Measurements from ENCODE around the gene STIM1. TPM values are rescaled to one million over a fixed set of nuclear protein-coding genes. Genes with fewer than 3 reads are reported as not detected.
A peak's percentile ranks its signal among the peaks of the same experiment; 100 is the strongest.
"Not testable (repeated sequence)": the region's sequence is repeated elsewhere in the genome, so short reads cannot be mapped to it uniquely, and the experiment has no call there.

STIM1 gene
- total RNA-seq, 2 experiments from 2014 or later: 55.9 to 61.1 TPM

GRCh38 chr11:3855808-3856491, 486 bp downstream of the STIM1 start:
- ChIA-PET POLR2A (interaction anchor here (0.7 to 4.2 kb wide), 12 partner anchors 9 to 216 kb away, joined by 3 to 124 read pairs (median 11); partner anchors contain the start of gene RHOG), CTCF (interaction anchor here (0.5 to 23.7 kb wide), 34 partner anchors 10 to 241 kb away, joined by 3 to 756 read pairs (median 16); partner anchors contain the start of genes NUP98 and RHOG)
- no peaks in the 10 kb centered on the region for H3K9me3 Mint-ChIP-seq

GRCh38 chr11:3856856-3857553, 1.5 kb downstream of the STIM1 start:
- DNase-seq: no peak
- Mint-ChIP-seq H3K4me3 (peak overlapping the region; percentile 81), H3K27me3 (no peaks in the 10 kb centered on the region), H3K36me3 (peaks cover 4% of the 10 kb centered on the region), H3K27ac (peak overlapping the region; percentile 90), H3K9me3 (no peaks in the 10 kb centered on the region), H3K4me1 (ENCODE audit: low read depth) (peaks cover 71% of the 10 kb centered on the region)
- ChIA-PET POLR2A (interaction anchor here (0.6 to 4.2 kb wide), 6 partner anchors 14 to 90 kb away, joined by 3 to 124 read pairs (median 12); partner anchors contain the start of gene RHOG), CTCF (interaction anchor here (0.5 to 23.7 kb wide), 12 partner anchors 8 to 215 kb away, joined by 3 to 756 read pairs (median 16); no protein-coding TSS in a partner anchor)
- intact Hi-C loops (cut with micrococcal nuclease): no loop called here

More at GRCh38 chr11:3855808-3856491, 486 bp downstream of the STIM1 start:
- peak; percentile 72 for DNase-seq
- intact Hi-C loops (cut with micrococcal nuclease): loop anchor here (1.0 to 2.0 kb wide), 3 partner anchors 15 to 99 kb away; no protein-coding TSS in a partner anchor
- H3K4me1 Mint-ChIP-seq (ENCODE audit: low read depth): peaks cover 61% of the 10 kb centered on the region
- peak overlapping the region; percentile 90 for H3K27ac Mint-ChIP-seq
- H3K27me3 Mint-ChIP-seq: no peaks in the 10 kb centered on the region
- peaks cover 4% of the 10 kb centered on the region for H3K36me3 Mint-ChIP-seq
- H3K4me3 Mint-ChIP-seq: peak overlapping the region; percentile 81

GRCh38 chr11:3857628-3858027, 2.2 kb downstream of the STIM1 start:
- DNase-seq: peak; percentile 26
- Mint-ChIP-seq H3K9me3 (no peaks in the 10 kb centered on the region), H3K4me1 (ENCODE audit: low read depth) (peaks cover 73% of the 10 kb centered on the region), H3K4me3 (peak overlapping the region; percentile 81), H3K27ac (peak overlapping the region; percentile 90), H3K36me3 (peaks cover 4% of the 10 kb centered on the region), H3K27me3 (no peaks in the 10 kb centered on the region)
- ChIA-PET POLR2A (interaction anchor here (1.8 kb wide), 1 partner anchor 17 kb away, joined by 10 read pairs; the partner anchor contains the start of gene RHOG), CTCF (interaction anchor here (1.1 to 5.1 kb wide), 6 partner anchors 8 to 215 kb away, joined by 3 to 24 read pairs (median 5); no protein-coding TSS in a partner anchor)
- intact Hi-C loops (cut with micrococcal nuclease): no loop called here

- intact Hi-C loops (cut with micrococcal nuclease): loop anchor here (1.0 kb wide), 2 partner anchors 8 to 88 kb away; no protein-coding TSS in a partner anchor
- H3K4me1 Mint-ChIP-seq (ENCODE audit: low read depth): peaks cover 64% of the 10 kb centered on the region
- ChIA-PET POLR2A (interaction anchor here (1.1 kb wide), 1 partner anchor 18 kb away, joined by 3 read pairs; the partner anchor contains the start of gene RHOG), CTCF (interaction anchor here (0.7 to 5.1 kb wide), 5 partner anchors 10 to 213 kb away, joined by 3 to 25 read pairs (median 4); no protein-coding TSS in a partner anchor)
- no peaks in the 10 kb centered on the region for H3K9me3 Mint-ChIP-seq
- peaks cover 6% of the 10 kb centered on the region for H3K36me3 Mint-ChIP-seq
- peak overlapping the region; percentile 81 for H3K4me3 Mint-ChIP-seq
- peak; percentile 47 for DNase-seq
- peak overlapping the region; percentile 90 for H3K27ac Mint-ChIP-seq
- H3K27me3 Mint-ChIP-seq: no peaks in the 10 kb centered on the region
Measured at GRCh38 chr11:3859373-3859881, 4.0 kb downstream of the STIM1 start.

- intact Hi-C loops (cut with micrococcal nuclease): loop anchor here (1.0 to 2.0 kb wide), 2 partner anchors 18 to 45 kb away; no protein-coding TSS in a partner anchor
- Mint-ChIP-seq H3K36me3 (peaks cover 6% of the 10 kb centered on the region), H3K9me3 (no peaks in the 10 kb centered on the region), H3K27ac (peak overlapping the region; percentile 90), H3K4me3 (peak overlapping the region; percentile 66), H3K4me1 (ENCODE audit: low read depth) (peaks cover 70% of the 10 kb centered on the region), H3K27me3 (no peaks in the 10 kb centered on the region)
- POLR2A ChIA-PET: interaction anchor here (0.7 to 1.1 kb wide), 3 partner anchors 19 to 196 kb away, joined by 3 read pairs; partner anchors contain the start of gene RHOG
- CTCF ChIA-PET: interaction anchor here (1.0 to 5.1 kb wide), 5 partner anchors 11 to 212 kb away, joined by 3 to 25 read pairs (median 4); no protein-coding TSS in a partner anchor
- DNase-seq: peak; percentile 69
Measured at GRCh38 chr11:3860375-3860774, 4.9 kb downstream of the STIM1 start.

GRCh38 chr11:3860898-3861393, 5.5 kb downstream of the STIM1 start:
- POLR2A ChIA-PET: interaction anchor here (0.7 to 0.9 kb wide), 3 partner anchors 18 to 195 kb away, joined by 3 read pairs; partner anchors contain the start of gene RHOG
- H3K36me3 Mint-ChIP-seq, H3K27me3 Mint-ChIP-seq, H3K9me3 Mint-ChIP-seq: not testable (repeated sequence)
- CTCF ChIA-PET: interaction anchor here (0.8 to 5.1 kb wide), 7 partner anchors 10 to 211 kb away, joined by 3 to 25 read pairs (median 4); no protein-coding TSS in a partner anchor
- peak overlapping the region; percentile 66 for H3K4me3 Mint-ChIP-seq
- intact Hi-C loops (cut with micrococcal nuclease): loop anchor here (1.0 to 2.0 kb wide), 2 partner anchors 18 to 44 kb away; no protein-coding TSS in a partner anchor
- peak overlapping the region; percentile 90 for H3K27ac Mint-ChIP-seq
- H3K4me1 Mint-ChIP-seq (ENCODE audit: low read depth): peaks cover 76% of the 10 kb centered on the region
- DNase-seq: peak; percentile 58

- H3K4me3 Mint-ChIP-seq: peak overlapping the region; percentile 45
- intact Hi-C loops (cut with micrococcal nuclease): loop anchor here (2.0 kb wide), 1 partner anchor 17 kb away; no protein-coding TSS in a partner anchor
- peak overlapping the region; percentile 90 for H3K27ac Mint-ChIP-seq
- ChIA-PET CTCF (interaction anchor here (1.3 to 5.1 kb wide), 4 partner anchors 12 to 211 kb away, joined by 3 to 25 read pairs (median 14); no protein-coding TSS in a partner anchor), POLR2A (interaction anchor here (0.9 kb wide), 1 partner anchor 19 kb away, joined by 3 read pairs; no protein-coding TSS in a partner anchor)
- H3K36me3 Mint-ChIP-seq: peaks cover 6% of the 10 kb centered on the region
- no peaks in the 10 kb centered on the region for H3K9me3 Mint-ChIP-seq
- peak; percentile 55 for DNase-seq
- no peaks in the 10 kb centered on the region for H3K27me3 Mint-ChIP-seq
- H3K4me1 Mint-ChIP-seq (ENCODE audit: low read depth): peaks cover 83% of the 10 kb centered on the region
Measured at GRCh38 chr11:3861683-3862082, 6.2 kb downstream of the STIM1 start.

GRCh38 chr11:3865388-3866193, 10.1 kb downstream of the STIM1 start:
- ChIA-PET CTCF (interaction anchor here (0.6 to 6.8 kb wide), 4 partner anchors 11 to 207 kb away, joined by 3 to 58 read pairs (median 25); partner anchors contain the start of gene STIM1), POLR2A (interaction anchor here (0.6 to 1.5 kb wide), 2 partner anchors 10 to 36 kb away, joined by 4 to 5 read pairs; partner anchors contain the start of gene STIM1)
- Mint-ChIP-seq H3K9me3 (no peaks in the 10 kb centered on the region), H3K27ac (peak overlapping the region; percentile 85), H3K4me1 (ENCODE audit: low read depth) (peaks cover 77% of the 10 kb centered on the region), H3K4me3 (no peak overlapping the region), H3K27me3 (no peaks in the 10 kb centered on the region), H3K36me3 (peaks cover 3% of the 10 kb centered on the region)
- no peak for DNase-seq
- intact Hi-C loops (cut with micrococcal nuclease): no loop called here

- DNase-seq: no peak
- ChIA-PET POLR2A (interaction anchor here (0.6 kb wide), 1 partner anchor 35 kb away, joined by 4 read pairs; no protein-coding TSS in a partner anchor), CTCF (interaction anchor here (2.2 to 6.8 kb wide), 3 partner anchors 11 to 207 kb away, joined by 8 to 58 read pairs (median 42); partner anchors contain the start of gene STIM1)
- Mint-ChIP-seq H3K4me1 (ENCODE audit: low read depth) (peaks cover 75% of the 10 kb centered on the region), H3K27ac (peak overlapping the region; percentile 85), H3K27me3 (no peaks in the 10 kb centered on the region), H3K36me3 (peaks cover 3% of the 10 kb centered on the region), H3K4me3 (no peak overlapping the region), H3K9me3 (no peaks in the 10 kb centered on the region)
- intact Hi-C loops (cut with micrococcal nuclease): no loop called here
Measured at GRCh38 chr11:3866206-3866605, 10.7 kb downstream of the STIM1 start.

- Mint-ChIP-seq H3K27me3 (no peaks in the 10 kb centered on the region), H3K9me3 (no peaks in the 10 kb centered on the region), H3K4me1 (ENCODE audit: low read depth) (peaks cover 75% of the 10 kb centered on the region), H3K4me3 (no peak overlapping the region), H3K27ac (peak overlapping the region; percentile 87), H3K36me3 (peaks cover 3% of the 10 kb centered on the region)
- ChIA-PET CTCF (interaction anchor here (1.0 to 6.8 kb wide), 5 partner anchors 9 to 206 kb away, joined by 5 to 58 read pairs (median 8); partner anchors contain the start of gene STIM1), POLR2A (interaction anchor here (2.5 kb wide), 1 partner anchor 12 kb away, joined by 14 read pairs; the partner anchor contains the start of gene STIM1)
- intact Hi-C loops (cut with micrococcal nuclease): loop anchor here (1.0 kb wide), 2 partner anchors 8 to 38 kb away; no protein-coding TSS in a partner anchor
- no peak for DNase-seq
Measured at GRCh38 chr11:3866836-3867208, 11.4 kb downstream of the STIM1 start.

Measured in activated CD4-positive, alpha-beta memory T cell treated with anti-CD3 and anti-CD28 coated beads for 36 hours (primary cell).